ENCODE results near the gene SLC43A2. TPM values are rescaled to one million over a fixed set of nuclear protein-coding genes. Genes with fewer than 3 reads are reported as not detected.

Gene SLC43A2
- total RNA-seq, 6 donors from 2014 or later = 16.9 to 79.0 (median 49.2) TPM

DNA sequence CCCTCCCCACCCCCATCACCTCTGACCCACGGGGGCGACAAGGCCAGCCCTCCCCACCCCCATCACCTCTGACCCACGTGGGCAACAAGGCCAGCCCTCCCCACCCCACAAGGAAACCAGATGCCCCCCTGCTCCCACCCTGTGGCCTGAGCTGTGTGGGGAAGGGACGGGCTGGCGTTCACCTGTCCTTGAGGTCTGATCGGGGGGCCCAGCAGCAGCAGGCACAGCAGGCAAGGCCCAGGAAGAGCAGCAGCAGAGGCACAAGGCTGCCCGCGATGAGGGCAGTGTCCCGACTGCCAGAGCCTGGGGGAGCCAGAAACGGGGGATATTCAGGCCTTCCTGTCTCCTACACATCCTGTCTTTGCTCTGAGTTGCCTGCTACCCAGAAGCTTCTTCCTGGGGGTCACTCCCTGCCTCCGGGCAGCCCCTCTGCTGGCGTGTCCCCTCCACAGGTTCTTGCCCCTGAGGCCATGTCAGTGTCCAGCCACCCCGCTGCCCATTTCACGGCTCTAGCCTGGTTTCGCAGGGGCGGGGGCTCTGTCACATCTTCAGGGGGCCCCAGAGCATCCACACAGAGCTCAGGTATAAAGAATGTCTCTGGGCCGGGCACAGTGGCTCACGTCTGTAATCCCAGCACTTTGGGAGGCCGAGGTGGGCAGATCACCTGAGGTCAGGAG lies 10.1 kb upstream of the SLC43A2 start:
- Histone ChIP-seq H3K27ac (peak overlapping the region in 3 of 4 donors; percentile 42 to 72 (median 68)), H3K36me3 (peaks cover 4 to 47% (median 26%) of the 10 kb centered on the region in 4 donors), H3K4me3 (no peak overlapping the region), H3K27me3 (no peaks in the 10 kb centered on the region), H3K9me3 (no peaks in the 10 kb centered on the region), H3K4me1 (peaks cover 9 to 27% (median 22%) of the 10 kb centered on the region in 4 donors)
- TF ChIP-seq, protein P1, sequence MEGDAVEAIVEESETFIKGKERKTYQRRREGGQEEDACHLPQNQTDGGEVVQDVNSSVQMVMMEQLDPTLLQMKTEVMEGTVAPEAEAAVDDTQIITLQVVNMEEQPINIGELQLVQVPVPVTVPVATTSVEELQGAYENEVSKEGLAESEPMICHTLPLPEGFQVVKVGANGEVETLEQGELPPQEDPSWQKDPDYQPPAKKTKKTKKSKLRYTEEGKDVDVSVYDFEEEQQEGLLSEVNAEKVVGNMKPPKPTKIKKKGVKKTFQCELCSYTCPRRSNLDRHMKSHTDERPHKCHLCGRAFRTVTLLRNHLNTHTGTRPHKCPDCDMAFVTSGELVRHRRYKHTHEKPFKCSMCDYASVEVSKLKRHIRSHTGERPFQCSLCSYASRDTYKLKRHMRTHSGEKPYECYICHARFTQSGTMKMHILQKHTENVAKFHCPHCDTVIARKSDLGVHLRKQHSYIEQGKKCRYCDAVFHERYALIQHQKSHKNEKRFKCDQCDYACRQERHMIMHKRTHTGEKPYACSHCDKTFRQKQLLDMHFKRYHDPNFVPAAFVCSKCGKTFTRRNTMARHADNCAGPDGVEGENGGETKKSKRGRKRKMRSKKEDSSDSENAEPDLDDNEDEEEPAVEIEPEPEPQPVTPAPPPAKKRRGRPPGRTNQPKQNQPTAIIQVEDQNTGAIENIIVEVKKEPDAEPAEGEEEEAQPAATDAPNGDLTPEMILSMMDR (IDR thresholded peaks at IDR 0.05) = no peak
- TF ChIP-seq EP300 (IDR thresholded peaks at IDR 0.05) (no peak), POLR2AphosphoS5 (IDR thresholded peaks at IDR 0.05) (no peak), POLR2A (IDR thresholded peaks at IDR 0.05) (no peak)
- no peak for DNase-seq
- WGBS, 2 donors = 73 to 86% methylated on average over 9 to 19 of the region's 19 CpGs
- no peak for ATAC-seq (ENCODE audit: low FRiP score in 2 of 2)

DNA sequence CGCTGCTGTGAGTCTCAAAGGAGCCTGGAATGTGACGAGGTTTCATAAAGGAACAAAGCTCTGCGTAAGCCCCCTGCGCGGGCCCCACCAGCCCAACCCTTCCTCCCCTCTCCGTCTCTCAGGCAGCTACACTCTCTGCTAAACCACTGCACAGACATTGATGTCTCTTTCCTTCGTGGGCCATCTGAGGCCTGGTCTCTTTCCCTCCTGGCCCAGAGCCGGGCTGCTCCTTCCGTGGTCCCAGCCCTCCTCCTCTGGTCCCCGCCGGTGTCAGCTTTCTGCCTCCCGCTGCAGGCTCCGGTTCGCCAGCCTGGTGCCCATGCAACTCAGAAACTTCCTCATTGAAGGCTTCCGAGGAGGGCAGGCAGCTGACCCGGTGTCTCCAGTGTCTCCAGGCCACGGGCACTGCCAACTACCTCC lies 9.5 kb upstream of the SLC43A2 start:
- DNase-seq (peak in 1 of 2 donors; percentile 62), ATAC-seq (ENCODE audit: low FRiP score in 2 of 2) (peak in 1 of 2 donors; percentile 3)
- TF ChIP-seq, protein P1 (IDR thresholded peaks at IDR 0.05) = no peak
- TF ChIP-seq POLR2AphosphoS5 (IDR thresholded peaks at IDR 0.05) = no peak
- no peak for TF ChIP-seq EP300 (IDR thresholded peaks at IDR 0.05)
- TF ChIP-seq POLR2A (IDR thresholded peaks at IDR 0.05) = no peak
- H3K27ac ChIP-seq = peak overlapping the region in 2 of 4 donors; percentile 42 to 72
- H3K9me3 ChIP-seq = no peaks in the 10 kb centered on the region
- 73 to 74% methylated on average over 17 of the region's 17 CpGs for WGBS, 2 donors
- peaks cover 4 to 47% (median 26%) of the 10 kb centered on the region in 4 donors for H3K36me3 ChIP-seq
- H3K4me3 ChIP-seq = no peak overlapping the region
- H3K4me1 ChIP-seq = peaks cover 4 to 23% (median 19%) of the 10 kb centered on the region in 4 donors
- no peaks in the 10 kb centered on the region for H3K27me3 ChIP-seq

DNA sequence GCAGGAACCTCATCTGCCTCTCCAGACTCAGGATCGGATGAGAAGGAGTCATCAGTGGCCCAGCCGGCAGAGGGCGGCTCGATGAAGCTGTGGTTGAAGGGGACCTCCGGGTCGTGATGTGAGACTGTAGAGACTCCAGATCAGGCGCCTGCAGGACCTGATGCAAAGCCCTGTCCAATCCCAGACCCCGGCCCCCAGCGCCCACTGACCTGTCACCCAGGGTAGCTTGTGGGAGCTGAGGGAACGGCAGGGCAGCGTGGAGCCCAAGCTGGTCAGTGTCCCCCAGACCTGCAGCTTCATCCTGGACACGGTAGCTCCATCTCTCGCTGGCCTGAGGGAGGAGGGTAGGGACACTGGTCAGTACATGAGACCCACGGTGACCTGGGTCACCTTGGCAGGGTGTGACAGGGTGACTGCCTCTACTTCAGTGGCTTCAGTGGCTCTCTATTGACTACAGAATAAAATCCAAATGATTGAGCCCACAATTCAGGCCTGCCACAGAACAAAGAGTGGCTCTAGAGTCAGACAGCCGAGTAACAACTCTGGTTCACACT lies 8.2 kb upstream of the SLC43A2 start:
- DNase-seq (peak in 1 of 2 donors; percentile 68), ATAC-seq (ENCODE audit: low FRiP score in 2 of 2) (no peak)
- Histone ChIP-seq H3K36me3 (peaks cover 4 to 47% (median 26%) of the 10 kb centered on the region in 4 donors), H3K27ac (no peak overlapping the region), H3K27me3 (no peaks in the 10 kb centered on the region), H3K4me1 (peaks cover 4 to 21% (median 18%) of the 10 kb centered on the region in 4 donors), H3K4me3 (no peak overlapping the region), H3K9me3 (no peaks in the 10 kb centered on the region)
- no peak for TF ChIP-seq POLR2A (IDR thresholded peaks at IDR 0.05)
- 89 to 91% methylated on average over 5 to 15 of the region's 15 CpGs for WGBS, 2 donors

DNA sequence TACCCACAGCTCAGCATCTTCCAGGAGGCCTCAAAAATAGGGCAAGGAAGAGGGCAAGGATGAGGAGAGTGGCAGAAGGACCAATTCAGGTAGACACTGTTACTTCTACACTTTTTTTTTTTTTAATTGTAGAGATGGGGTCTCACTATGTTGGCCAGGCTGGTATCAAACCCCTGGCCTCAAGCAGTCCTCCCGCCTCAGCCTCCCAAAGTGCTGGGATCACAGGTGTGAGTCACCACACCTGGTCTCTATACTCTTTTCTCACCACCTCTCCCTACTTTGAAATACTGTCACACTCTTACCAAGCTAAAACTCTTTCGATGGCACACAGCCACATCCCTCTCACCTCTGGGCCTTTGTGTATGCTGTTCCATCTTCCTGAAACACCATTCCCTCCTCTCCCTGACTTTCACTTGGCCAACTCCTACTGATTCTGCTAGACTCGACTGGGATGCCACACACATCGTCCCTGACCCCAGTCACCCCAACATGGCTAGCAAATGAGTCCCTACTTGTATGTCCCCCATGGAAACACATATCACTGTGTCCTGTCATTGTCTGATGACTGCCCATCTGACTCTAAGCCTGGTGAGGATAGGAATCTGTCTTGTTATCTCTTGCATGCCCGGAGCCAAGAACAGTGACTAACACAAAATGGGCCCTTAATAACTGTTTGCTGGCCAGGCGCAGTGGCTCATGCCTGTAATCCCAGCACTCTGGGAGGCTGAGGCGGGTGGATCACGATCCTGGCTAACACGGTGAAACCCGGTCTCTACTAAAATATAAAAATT lies 7.2 kb upstream of the SLC43A2 start:
- H3K4me3 ChIP-seq = no peak overlapping the region
- DNase-seq (no peak), ATAC-seq (ENCODE audit: low FRiP score in 2 of 2) (no peak)
- no peak overlapping the region for H3K27ac ChIP-seq
- peaks cover 4 to 23% (median 21%) of the 10 kb centered on the region in 4 donors for H3K4me1 ChIP-seq
- H3K36me3 ChIP-seq = peaks cover 4 to 47% (median 26%) of the 10 kb centered on the region in 4 donors
- 86 to 96% methylated on average over 9 to 10 of the region's 10 CpGs for WGBS, 2 donors
- no peak for TF ChIP-seq POLR2AphosphoS5 (IDR thresholded peaks at IDR 0.05)
- TF ChIP-seq, protein P1 (IDR thresholded peaks at IDR 0.05) = no peak
- no peaks in the 10 kb centered on the region for H3K27me3 ChIP-seq
- no peaks in the 10 kb centered on the region for H3K9me3 ChIP-seq

All from upper lobe of left lung (tissue), 6 donors.